Measurements from ENCODE around the gene GPC6.

DNA sequence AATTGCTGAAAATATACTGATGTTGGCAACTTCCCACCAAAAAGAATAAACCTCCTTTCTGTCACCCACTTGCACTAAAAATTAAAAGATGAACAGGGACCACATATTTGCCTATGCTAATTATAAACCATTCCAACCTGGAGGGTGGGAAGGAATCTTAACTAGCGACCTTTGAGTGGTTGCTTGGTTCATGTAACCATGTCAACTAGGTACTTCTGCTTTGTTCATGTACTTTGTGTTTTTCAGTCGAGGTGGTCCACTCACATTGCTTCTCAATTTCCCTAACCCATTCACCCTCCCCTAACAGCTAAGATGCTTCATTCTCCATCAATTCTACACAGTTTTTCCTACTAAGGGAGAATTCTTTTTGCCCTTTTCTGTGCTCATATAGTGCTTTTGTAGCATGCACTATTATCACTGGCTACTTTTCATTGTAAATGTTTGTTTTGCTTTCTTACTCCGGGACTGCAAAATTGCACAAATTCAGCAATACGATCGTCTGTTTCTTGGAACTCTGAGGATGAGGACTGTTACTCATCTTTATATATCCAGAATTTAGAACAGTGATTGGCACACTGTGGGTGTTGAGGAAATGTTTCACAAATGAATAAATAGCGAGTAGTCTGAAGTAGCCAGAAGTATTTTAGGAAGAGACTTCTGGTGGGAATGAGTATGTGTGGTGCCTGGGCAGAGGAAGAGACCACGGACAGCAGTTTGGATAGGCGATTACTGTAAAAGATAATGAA, 187.5 kb downstream of the GPC6 start:
- TF ChIP-seq, protein P1, sequence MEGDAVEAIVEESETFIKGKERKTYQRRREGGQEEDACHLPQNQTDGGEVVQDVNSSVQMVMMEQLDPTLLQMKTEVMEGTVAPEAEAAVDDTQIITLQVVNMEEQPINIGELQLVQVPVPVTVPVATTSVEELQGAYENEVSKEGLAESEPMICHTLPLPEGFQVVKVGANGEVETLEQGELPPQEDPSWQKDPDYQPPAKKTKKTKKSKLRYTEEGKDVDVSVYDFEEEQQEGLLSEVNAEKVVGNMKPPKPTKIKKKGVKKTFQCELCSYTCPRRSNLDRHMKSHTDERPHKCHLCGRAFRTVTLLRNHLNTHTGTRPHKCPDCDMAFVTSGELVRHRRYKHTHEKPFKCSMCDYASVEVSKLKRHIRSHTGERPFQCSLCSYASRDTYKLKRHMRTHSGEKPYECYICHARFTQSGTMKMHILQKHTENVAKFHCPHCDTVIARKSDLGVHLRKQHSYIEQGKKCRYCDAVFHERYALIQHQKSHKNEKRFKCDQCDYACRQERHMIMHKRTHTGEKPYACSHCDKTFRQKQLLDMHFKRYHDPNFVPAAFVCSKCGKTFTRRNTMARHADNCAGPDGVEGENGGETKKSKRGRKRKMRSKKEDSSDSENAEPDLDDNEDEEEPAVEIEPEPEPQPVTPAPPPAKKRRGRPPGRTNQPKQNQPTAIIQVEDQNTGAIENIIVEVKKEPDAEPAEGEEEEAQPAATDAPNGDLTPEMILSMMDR (IDR thresholded peaks at IDR 0.05; ENCODE audit: insufficient read depth, low read length, poor library complexity, severe bottlenecking) = no peak
- TF ChIP-seq EZH2phosphoT487 (conservative IDR thresholded peaks at IDR 0.05; ENCODE audit: low read length) = no peak
